Measurements from ENCODE around the gene GOLT1A. TPM values are rescaled to one million over a fixed set of nuclear protein-coding genes. Genes with fewer than 3 reads are reported as not detected.

Gene GOLT1A
- polyA plus RNA-seq, 3 donors from 2014 or later: not detected

DNA sequence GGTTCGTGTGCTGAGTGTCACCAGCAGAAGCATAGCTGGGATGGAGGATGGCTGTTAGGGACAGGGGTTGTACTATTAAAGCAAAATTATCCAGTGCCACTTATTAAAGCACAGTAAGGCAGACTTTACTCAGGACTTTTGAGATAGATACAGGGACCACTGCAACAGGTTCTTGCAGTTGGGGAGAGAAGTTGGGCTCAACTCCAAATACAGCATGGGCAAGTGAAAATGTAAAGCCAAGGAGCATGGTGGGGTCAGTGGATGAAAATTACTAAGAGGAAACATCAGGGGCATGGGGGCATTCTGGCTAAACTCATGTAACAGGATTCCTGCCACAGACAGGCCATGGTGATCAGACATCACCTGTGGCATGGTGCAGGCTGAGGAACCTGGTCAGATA, 32.7 kb downstream of the GOLT1A start:
- Mint-ChIP-seq H3K4me1 (no peaks in the 10 kb centered on the region), H3K36me3 (no peaks in the 10 kb centered on the region), H3K4me3 (no peak overlapping the region), H3K27me3 (ENCODE audit: low read depth in 3 of 3) (peaks cover 0 to 6% (median 1%) of the 10 kb centered on the region in 3 donors), H3K9me3 (peaks cover 0 to 1% (median 0%) of the 10 kb centered on the region in 6 donors), H3K27ac (no peak overlapping the region)
- DNase-seq: no peak

GRCh38 chr1:204180133-204180532, 33.7 kb downstream of the GOLT1A start:
- H3K9me3 Mint-ChIP-seq: peaks cover 0 to 1% (median 0%) of the 10 kb centered on the region in 6 donors
- no peak for DNase-seq
- no peak overlapping the region for H3K4me3 Mint-ChIP-seq
- H3K4me1 Mint-ChIP-seq: no peaks in the 10 kb centered on the region
- no peak overlapping the region for H3K27ac Mint-ChIP-seq
- H3K36me3 Mint-ChIP-seq: no peaks in the 10 kb centered on the region
- peaks cover 0 to 6% (median 1%) of the 10 kb centered on the region in 3 donors for H3K27me3 Mint-ChIP-seq (ENCODE audit: low read depth in 3 of 3)

DNA sequence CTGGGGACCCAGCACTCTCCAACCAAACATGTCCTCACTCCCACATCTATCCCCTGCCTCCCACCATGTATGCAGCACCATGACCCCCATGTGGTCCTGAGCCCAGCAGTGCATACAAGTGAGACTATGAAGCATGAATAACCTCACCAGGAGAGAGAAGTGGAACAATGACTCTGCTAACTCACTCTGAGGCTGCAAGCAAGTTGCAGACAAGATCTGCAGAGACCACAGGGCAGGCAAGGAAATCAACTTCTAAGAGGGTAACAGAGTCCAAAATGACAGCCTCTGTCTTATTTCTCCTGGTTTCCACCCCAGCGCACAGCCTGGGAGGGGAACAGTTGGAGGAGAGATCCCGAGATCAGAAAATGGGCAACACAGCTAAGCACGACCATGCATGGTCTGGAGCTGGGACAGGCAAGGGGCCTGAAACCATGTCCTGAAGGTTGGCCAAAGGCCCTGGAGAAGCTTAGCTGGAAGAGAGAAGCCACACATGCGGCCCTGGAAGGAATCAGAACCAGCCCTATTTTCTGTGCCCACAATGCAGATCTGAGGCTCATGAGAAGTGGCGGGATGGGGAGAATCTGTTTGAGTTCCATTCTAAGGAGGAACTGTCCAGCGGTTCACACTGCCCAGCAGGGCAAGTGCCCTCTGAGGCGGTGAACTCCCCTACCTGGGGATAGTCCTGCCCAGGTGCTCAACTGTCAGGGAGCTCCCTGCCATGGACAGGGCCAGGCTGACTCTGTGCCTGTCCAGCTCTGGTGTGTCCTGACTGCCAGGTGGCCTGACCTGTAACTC, 35.1 kb downstream of the GOLT1A start:
- Mint-ChIP-seq H3K9me3 (peaks cover 0 to 2% (median 0%) of the 10 kb centered on the region in 6 donors), H3K4me3 (no peak overlapping the region), H3K4me1 (no peaks in the 10 kb centered on the region), H3K27me3 (ENCODE audit: low read depth in 3 of 3) (peaks cover 0 to 4% (median 2%) of the 10 kb centered on the region in 3 donors), H3K36me3 (no peaks in the 10 kb centered on the region), H3K27ac (no peak overlapping the region)
- no peak for DNase-seq

DNA sequence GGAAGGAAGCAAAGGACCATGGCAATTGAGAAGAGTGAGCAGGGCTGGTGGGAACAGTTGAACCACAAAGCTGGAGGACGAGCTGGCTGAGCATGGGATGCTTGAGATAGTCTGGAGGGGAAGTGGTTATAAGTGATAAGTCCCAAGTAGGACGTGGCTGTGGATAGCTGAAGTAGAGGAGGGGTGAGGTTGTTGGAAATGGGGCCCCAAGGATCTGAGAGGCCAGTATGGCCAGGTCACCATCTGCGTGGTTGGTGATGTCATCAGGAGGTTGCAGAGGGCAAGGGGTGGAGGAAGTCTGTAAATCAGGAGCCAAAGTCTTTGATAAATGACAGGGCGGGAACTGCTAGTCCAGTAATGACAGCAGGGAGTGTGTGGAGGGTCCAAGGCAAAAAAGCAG, 36.7 kb downstream of the GOLT1A start:
- no peaks in the 10 kb centered on the region for H3K4me1 Mint-ChIP-seq
- H3K27ac Mint-ChIP-seq: no peak overlapping the region
- no peaks in the 10 kb centered on the region for H3K36me3 Mint-ChIP-seq
- peaks cover 0 to 7% (median 2%) of the 10 kb centered on the region in 3 donors for H3K27me3 Mint-ChIP-seq (ENCODE audit: low read depth in 3 of 3)
- DNase-seq: no peak
- peaks cover 0 to 9% (median 2%) of the 10 kb centered on the region in 6 donors for H3K9me3 Mint-ChIP-seq
- no peak overlapping the region for H3K4me3 Mint-ChIP-seq

DNA sequence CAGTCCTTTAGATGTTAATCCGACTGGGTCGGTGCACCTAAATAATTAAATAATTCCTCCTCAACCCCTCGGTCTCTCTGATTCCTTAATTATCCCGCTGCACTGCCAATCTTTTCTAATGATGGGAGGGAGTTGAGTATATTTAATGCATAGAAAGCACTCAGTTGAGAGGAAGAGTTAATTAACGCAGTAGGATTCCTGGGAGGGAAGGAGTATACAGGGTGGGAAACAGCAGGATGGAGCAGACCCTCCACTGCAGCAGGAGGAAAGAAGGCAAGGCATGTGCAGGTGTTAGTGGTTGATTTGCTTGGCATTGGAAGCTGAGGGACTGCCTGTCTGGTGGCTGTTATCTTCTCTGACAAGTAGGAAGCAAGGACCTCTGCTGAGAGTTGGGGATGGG, 37.7 kb downstream of the GOLT1A start:
- Mint-ChIP-seq H3K27ac (no peak overlapping the region), H3K27me3 (ENCODE audit: low read depth in 3 of 3) (peaks cover 0 to 7% (median 2%) of the 10 kb centered on the region in 3 donors), H3K9me3 (peaks cover 5 to 12% (median 9%) of the 10 kb centered on the region in 6 donors), H3K36me3 (peaks cover 0 to 3% (median 0%) of the 10 kb centered on the region in 3 donors), H3K4me3 (no peak overlapping the region), H3K4me1 (no peaks in the 10 kb centered on the region)
- DNase-seq: no peak

DNA sequence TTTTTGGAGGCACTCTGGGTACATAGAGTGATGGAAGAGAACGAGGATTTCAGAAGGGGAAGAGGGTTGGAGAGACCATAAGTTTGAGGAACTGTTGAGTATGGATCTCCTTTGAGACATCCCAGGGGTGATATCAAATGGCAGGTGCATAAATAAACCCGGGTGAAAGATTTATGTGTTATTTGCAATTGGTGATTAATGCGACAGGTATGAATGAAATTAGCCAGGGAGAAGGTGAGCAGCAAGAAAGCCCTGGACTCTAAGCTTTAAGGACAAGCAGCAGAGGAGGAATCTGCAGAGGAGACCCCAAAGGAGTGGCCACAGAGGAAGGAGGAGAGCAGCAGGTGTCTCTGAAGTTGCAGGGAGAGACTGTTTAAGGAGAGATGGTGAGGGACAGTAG, 38.8 kb downstream of the GOLT1A start:
- H3K27ac Mint-ChIP-seq: no peak overlapping the region
- no peaks in the 10 kb centered on the region for H3K4me1 Mint-ChIP-seq
- peaks cover 15 to 23% (median 19%) of the 10 kb centered on the region in 6 donors for H3K9me3 Mint-ChIP-seq

GRCh38 chr1:204172404-204173029, 41.3 kb downstream of the GOLT1A start:
- peaks cover 0 to 7% (median 4%) of the 10 kb centered on the region in 3 donors for H3K36me3 Mint-ChIP-seq
- H3K27me3 Mint-ChIP-seq (ENCODE audit: low read depth in 3 of 3): peaks cover 0 to 7% (median 6%) of the 10 kb centered on the region in 3 donors
- no peak overlapping the region for H3K27ac Mint-ChIP-seq
- no peaks in the 10 kb centered on the region for H3K4me1 Mint-ChIP-seq
- H3K9me3 Mint-ChIP-seq: peaks cover 24 to 44% (median 35%) of the 10 kb centered on the region in 6 donors
- no peak for DNase-seq
- H3K4me3 Mint-ChIP-seq: no peak overlapping the region

More for the DNA sequence above, 38.8 kb downstream of the GOLT1A start:
- H3K4me3 Mint-ChIP-seq: no peak overlapping the region
- peaks cover 0 to 7% (median 4%) of the 10 kb centered on the region in 3 donors for H3K27me3 Mint-ChIP-seq (ENCODE audit: low read depth in 3 of 3)
- no peak for DNase-seq
- H3K36me3 Mint-ChIP-seq: peaks cover 0 to 7% (median 0%) of the 10 kb centered on the region in 3 donors

DNA sequence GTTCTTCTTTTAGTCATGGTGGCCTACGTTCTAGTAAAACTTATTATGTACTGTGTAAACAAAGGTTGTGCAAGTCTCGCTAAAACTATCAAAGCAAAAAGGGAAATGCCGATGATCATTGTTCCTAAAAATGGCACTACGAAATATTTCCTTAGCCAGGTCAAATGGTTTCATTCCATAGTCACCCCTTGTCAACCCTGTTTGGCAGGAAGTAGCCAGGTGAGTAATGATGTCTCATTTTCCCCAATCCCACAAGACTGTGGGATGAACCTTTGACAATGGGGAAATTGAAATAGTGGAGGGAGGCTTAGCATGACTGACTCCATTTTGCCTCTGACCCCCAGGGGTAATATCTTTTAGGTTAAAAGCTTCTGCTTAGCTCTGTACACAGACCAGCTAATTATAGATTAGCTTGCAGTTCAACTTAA, 42.0 kb downstream of the GOLT1A start:
- peaks cover 24 to 44% (median 35%) of the 10 kb centered on the region in 6 donors for H3K9me3 Mint-ChIP-seq
- peaks cover 0 to 7% (median 4%) of the 10 kb centered on the region in 3 donors for H3K36me3 Mint-ChIP-seq
- no peak overlapping the region for H3K4me3 Mint-ChIP-seq
- H3K4me1 Mint-ChIP-seq: no peaks in the 10 kb centered on the region
- no peak overlapping the region for H3K27ac Mint-ChIP-seq
- H3K27me3 Mint-ChIP-seq (ENCODE audit: low read depth in 3 of 3): peaks cover 0 to 7% (median 7%) of the 10 kb centered on the region in 3 donors
- DNase-seq: no peak

- no peak overlapping the region for H3K27ac Mint-ChIP-seq
- H3K27me3 Mint-ChIP-seq (ENCODE audit: low read depth in 3 of 3): peaks cover 0 to 12% (median 7%) of the 10 kb centered on the region in 3 donors
- no peak for DNase-seq
- H3K36me3 Mint-ChIP-seq: peaks cover 0 to 7% (median 4%) of the 10 kb centered on the region in 3 donors
- no peaks in the 10 kb centered on the region for H3K4me1 Mint-ChIP-seq
- no peak overlapping the region for H3K4me3 Mint-ChIP-seq
- peaks cover 24 to 44% (median 35%) of the 10 kb centered on the region in 6 donors for H3K9me3 Mint-ChIP-seq
Observed at GRCh38 chr1:204170494-204171155, 43.2 kb downstream of the GOLT1A start.

- H3K4me1 Mint-ChIP-seq: no peaks in the 10 kb centered on the region
Observed at GRCh38 chr1:204169858-204170257, 43.9 kb downstream of the GOLT1A start.

GRCh38 chr1:204167730-204168129, 46.1 kb downstream of the GOLT1A start:
- H3K36me3 Mint-ChIP-seq: peaks cover 0 to 7% (median 4%) of the 10 kb centered on the region in 3 donors
- H3K27me3 Mint-ChIP-seq (ENCODE audit: low read depth in 3 of 3): peaks cover 2 to 8% (median 5%) of the 10 kb centered on the region in 3 donors

More at GRCh38 chr1:204169858-204170257, 43.9 kb downstream of the GOLT1A start:
- DNase-seq: no peak
- Mint-ChIP-seq H3K27ac (no peak overlapping the region), H3K27me3 (ENCODE audit: low read depth in 3 of 3) (peaks cover 0 to 12% (median 7%) of the 10 kb centered on the region in 3 donors), H3K36me3 (peaks cover 0 to 7% (median 4%) of the 10 kb centered on the region in 3 donors), H3K9me3 (peaks cover 24 to 44% (median 35%) of the 10 kb centered on the region in 6 donors), H3K4me3 (no peak overlapping the region)

GRCh38 chr1:204166219-204166618, 47.6 kb downstream of the GOLT1A start, which contains the start of gene REN:
TSS of gene REN (minus strand) at chr1:204166337. CDS start at chr1:204166293, 44 bp downstream.
- Mint-ChIP-seq H3K36me3 (peaks cover 0 to 4% (median 4%) of the 10 kb centered on the region in 3 donors), H3K27ac (no peak within 1 kb of the TSS), H3K4me3 (no peak within 1 kb of the TSS), H3K9me3 (peaks cover 19 to 33% (median 27%) of the 10 kb centered on the region in 6 donors), H3K4me1 (no peaks in the 10 kb centered on the region), H3K27me3 (ENCODE audit: low read depth in 3 of 3) (peaks cover 4 to 5% (median 5%) of the 10 kb centered on the region in 3 donors)
- DNase-seq: no peak

More at GRCh38 chr1:204167730-204168129, 46.1 kb downstream of the GOLT1A start:
- Mint-ChIP-seq H3K4me3 (no peak overlapping the region), H3K4me1 (no peaks in the 10 kb centered on the region), H3K27ac (no peak overlapping the region), H3K9me3 (peaks cover 23 to 44% (median 35%) of the 10 kb centered on the region in 6 donors)
- DNase-seq: no peak

DNA sequence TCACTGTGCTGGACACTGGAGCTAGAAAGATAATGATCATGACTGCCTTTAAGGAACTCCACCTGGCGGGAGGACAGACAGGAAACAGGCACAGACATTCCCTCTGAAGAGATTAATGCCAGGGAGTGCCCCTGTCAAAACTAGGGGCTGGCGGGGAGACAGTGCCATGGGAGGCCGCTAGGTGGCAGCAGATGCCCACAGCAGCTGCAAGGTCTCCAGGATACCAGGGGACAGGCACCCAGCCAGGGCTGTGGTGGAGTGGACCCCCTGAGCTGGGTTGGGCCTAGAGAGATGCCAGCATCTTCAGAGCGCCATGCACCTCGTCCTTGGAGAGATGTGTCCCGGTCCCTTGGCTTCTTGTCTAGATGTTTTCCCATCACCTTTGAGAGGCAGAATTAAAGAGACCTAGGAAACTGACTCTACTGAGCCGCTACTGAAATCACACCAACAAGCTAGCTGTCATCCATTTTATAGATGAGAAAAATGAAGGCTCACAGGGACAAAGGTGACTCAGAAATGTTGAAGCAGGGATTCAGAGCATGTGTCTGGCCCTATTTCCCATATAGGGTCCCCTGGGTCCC, 51.2 kb downstream of the GOLT1A start:
- Mint-ChIP-seq H3K4me1 (no peaks in the 10 kb centered on the region), H3K4me3 (no peak overlapping the region), H3K27me3 (ENCODE audit: low read depth in 3 of 3) (peaks cover 1 to 10% (median 4%) of the 10 kb centered on the region in 3 donors), H3K9me3 (peaks cover 0 to 1% (median 0%) of the 10 kb centered on the region in 6 donors), H3K27ac (no peak overlapping the region), H3K36me3 (no peaks in the 10 kb centered on the region)
- DNase-seq: peak; percentile 62 to 67 (median 65)
